Neutrophil (primary cell): Measurements from ENCODE around the gene CIDEC.
"Not testable (repeated sequence)": the region's sequence is repeated elsewhere in the genome, so short reads cannot be mapped to it uniquely, and the experiment has no call there.

Experiments
- H3K27ac ChIP-seq: fragments of 200-600 bp; sonication (generic); 2 replicates; pipeline ENCODE4 v1.5.1; 2016; ENCODE audit warnings: mild to moderate bottlenecking, moderate library complexity
- H3K27me3 ChIP-seq: fragments of 200-600 bp; sonication (generic); 2 replicates; pipeline ENCODE4 v1.6.0; 2016; ENCODE audit warnings: mild to moderate bottlenecking
- H3K36me3 ChIP-seq: fragments of 200-600 bp; sonication (generic); 2 replicates; pipeline ENCODE4 v1.5.1; 2017
- H3K4me1 ChIP-seq, 2 experiments: fragments of 200-600 bp in 1 of 2; sonication (generic) in 1 of 2; 1 replicate in 1 of 2; 2 replicates in 1 of 2; pipeline versions ENCODE4 v1.5.1 to v1.6.1; 2013 to 2016; ENCODE audit warnings: low read depth in 1 of 2, low read length in 1 of 2, mild to moderate bottlenecking in 1 of 2, moderate library complexity in 1 of 2; ENCODE audit not compliant: control insufficient read depth in 1 of 2, insufficient read depth in 1 of 2
- H3K4me3 ChIP-seq, 2 experiments: fragments of 200-600 bp in 1 of 2; sonication (generic) in 1 of 2; 1 replicate in 1 of 2; 2 replicates in 1 of 2; pipeline ENCODE4 v1.5.1; 2013 to 2016; ENCODE audit warnings: low read depth in 1 of 2, low read length in 1 of 2, mild to moderate bottlenecking in 1 of 2, moderate library complexity in 1 of 2
- H3K9me3 ChIP-seq: fragments of 200-600 bp; sonication (generic); 2 replicates; pipeline ENCODE4 v1.5.1; 2016
- TF ChIP-seq, protein P1 (sequence below): fragments of 200-600 bp; sonication (generic); IDR thresholded peaks from 2 replicates; pipeline ENCODE4 v1.5.1; 2016; ENCODE audit warnings: antibody characterized with exemption

CIDEC gene

DNA sequence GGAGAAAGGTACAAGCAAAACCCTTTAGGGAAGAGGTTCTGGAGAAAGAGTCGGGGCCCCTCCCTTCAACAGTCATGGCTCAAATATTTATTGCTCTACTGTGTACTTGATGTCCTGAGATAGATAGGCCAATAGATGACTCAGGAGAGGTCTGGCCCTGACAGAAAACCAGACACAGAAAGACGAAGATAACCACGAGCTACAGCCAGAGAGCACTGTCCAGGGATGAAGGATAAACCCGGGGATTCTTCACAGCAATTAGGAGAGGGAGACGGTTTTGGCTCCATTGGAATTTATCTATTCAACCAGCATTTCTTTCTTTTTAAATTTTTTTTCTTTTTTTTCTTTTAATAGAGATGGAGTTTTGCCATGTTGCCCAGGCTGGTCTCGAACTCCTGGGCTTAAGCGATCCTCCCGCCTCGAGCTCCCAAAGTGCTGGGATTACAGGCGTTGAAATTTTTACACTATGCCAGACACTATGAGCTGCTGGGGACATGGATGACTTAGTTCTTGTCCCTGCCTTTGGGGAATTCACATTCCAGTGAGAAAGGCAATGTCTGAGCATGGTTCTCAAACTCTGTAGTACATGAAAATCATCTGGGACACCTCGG lies 4.6 kb upstream of the CIDEC start:
- no peaks in the 10 kb centered on the region for H3K36me3 ChIP-seq
- no peak overlapping the region for H3K4me3 ChIP-seq
- H3K27ac ChIP-seq: no peak overlapping the region
- TF ChIP-seq, protein P1, sequence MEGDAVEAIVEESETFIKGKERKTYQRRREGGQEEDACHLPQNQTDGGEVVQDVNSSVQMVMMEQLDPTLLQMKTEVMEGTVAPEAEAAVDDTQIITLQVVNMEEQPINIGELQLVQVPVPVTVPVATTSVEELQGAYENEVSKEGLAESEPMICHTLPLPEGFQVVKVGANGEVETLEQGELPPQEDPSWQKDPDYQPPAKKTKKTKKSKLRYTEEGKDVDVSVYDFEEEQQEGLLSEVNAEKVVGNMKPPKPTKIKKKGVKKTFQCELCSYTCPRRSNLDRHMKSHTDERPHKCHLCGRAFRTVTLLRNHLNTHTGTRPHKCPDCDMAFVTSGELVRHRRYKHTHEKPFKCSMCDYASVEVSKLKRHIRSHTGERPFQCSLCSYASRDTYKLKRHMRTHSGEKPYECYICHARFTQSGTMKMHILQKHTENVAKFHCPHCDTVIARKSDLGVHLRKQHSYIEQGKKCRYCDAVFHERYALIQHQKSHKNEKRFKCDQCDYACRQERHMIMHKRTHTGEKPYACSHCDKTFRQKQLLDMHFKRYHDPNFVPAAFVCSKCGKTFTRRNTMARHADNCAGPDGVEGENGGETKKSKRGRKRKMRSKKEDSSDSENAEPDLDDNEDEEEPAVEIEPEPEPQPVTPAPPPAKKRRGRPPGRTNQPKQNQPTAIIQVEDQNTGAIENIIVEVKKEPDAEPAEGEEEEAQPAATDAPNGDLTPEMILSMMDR: no peak
- H3K4me1 ChIP-seq: no peaks in the 10 kb centered on the region
- H3K27me3 ChIP-seq: no peaks in the 10 kb centered on the region
- H3K9me3 ChIP-seq: no peaks in the 10 kb centered on the region

DNA sequence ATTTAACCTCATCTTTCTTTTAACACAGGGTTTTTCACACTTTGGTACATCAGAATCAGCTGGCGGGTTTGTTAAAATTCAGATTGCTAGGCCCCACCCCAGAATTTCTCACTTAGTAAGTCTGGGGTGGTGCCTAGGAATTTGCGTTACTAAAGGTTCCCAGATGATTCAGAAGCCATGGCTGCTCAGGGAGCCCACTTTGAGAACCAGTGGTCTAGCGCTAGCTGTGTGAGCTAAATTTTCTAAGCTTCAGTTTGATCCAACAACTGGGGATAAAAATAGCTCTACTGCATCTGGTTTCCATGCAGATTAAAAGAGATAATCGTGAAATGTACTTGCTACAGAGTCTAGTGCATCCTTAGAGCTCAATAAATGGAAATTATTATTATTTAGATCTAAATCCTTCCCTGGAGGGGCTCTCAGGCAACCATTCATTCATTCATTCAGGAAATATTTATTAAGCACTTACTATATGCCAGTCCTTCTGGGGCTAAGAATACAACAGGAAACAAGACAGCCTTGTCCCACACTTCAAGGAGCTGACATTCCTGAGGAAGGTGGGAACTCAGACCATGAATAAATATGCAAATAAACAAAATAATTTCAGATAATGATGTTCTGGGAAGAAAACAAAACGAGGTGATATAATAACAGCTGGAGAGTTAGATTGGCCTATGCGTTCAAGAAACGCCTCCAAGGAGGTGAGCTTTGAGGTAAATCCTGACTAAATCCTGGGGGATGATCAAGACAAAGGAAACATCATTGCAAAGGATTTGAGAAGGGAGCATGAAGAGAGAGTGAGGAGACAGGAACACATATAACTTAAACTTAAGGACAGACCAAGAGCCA lies 3.9 kb upstream of the CIDEC start:
- no peak overlapping the region for H3K27ac ChIP-seq
- H3K9me3 ChIP-seq: no peaks in the 10 kb centered on the region
- TF ChIP-seq, protein P1: no peak
- no peaks in the 10 kb centered on the region for H3K4me1 ChIP-seq
- H3K4me3 ChIP-seq: no peak overlapping the region
- no peaks in the 10 kb centered on the region for H3K27me3 ChIP-seq
- H3K36me3 ChIP-seq: no peaks in the 10 kb centered on the region

- TF ChIP-seq, protein P1: no peak
- Histone ChIP-seq H3K9me3 (no peaks in the 10 kb centered on the region), H3K4me3 (no peak overlapping the region), H3K27me3 (no peaks in the 10 kb centered on the region), H3K36me3 (no peaks in the 10 kb centered on the region), H3K4me1 (no peaks in the 10 kb centered on the region), H3K27ac (no peak overlapping the region)
These were observed 1.4 kb upstream of the CIDEC start for GRCh38 chr3:9881441-9881840.

DNA sequence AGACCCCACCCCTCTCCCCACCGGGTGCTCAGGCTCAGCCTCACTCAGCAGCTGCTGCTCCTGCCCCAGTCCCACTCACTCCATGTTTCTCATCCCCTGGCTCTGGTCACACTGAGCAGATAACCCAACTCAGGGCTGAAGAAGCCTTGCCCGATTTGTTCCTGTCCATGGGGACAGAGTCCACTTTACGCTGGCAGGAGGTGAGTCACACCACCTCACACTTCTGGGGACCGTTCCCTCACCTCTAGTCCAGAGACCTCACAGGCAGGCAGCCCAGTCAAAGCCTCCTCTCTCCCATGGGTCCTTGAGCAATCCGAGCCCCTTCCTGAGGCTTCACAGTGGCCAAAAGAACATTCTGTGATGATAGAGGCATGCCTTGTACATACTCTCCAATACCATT lies 1.4 kb downstream of the CIDEC start:
- Histone ChIP-seq H3K4me3 (no peak overlapping the region), H3K27ac (no peak overlapping the region), H3K36me3 (no peaks in the 10 kb centered on the region), H3K4me1 (no peaks in the 10 kb centered on the region), H3K9me3 (no peaks in the 10 kb centered on the region), H3K27me3 (no peaks in the 10 kb centered on the region)
- TF ChIP-seq, protein P1: no peak

DNA sequence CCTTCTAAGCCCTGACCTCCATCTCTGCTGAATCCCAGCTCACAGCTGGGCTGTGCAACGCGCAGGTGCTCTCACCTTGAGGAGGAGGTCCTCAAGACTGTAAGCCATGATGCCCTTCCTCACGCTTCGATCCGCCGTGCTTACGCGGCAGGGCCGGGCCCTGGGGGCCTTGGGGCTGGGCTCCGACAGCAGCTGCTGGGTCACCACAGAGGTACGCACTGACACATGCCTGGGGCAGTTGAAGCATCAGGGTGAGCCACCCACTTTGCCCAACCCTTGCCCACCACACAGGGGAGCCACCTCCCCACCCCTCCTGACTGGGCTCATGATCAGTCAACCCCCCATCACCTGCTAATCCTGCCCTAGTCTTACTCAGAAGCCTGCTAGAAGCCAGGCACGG lies 3.1 kb downstream of the CIDEC start:
- Histone ChIP-seq H3K4me3 (no peak overlapping the region), H3K36me3 (no peaks in the 10 kb centered on the region), H3K27me3 (no peaks in the 10 kb centered on the region), H3K4me1 (no peaks in the 10 kb centered on the region), H3K9me3 (no peaks in the 10 kb centered on the region), H3K27ac (no peak overlapping the region)
- TF ChIP-seq, protein P1: no peak

DNA sequence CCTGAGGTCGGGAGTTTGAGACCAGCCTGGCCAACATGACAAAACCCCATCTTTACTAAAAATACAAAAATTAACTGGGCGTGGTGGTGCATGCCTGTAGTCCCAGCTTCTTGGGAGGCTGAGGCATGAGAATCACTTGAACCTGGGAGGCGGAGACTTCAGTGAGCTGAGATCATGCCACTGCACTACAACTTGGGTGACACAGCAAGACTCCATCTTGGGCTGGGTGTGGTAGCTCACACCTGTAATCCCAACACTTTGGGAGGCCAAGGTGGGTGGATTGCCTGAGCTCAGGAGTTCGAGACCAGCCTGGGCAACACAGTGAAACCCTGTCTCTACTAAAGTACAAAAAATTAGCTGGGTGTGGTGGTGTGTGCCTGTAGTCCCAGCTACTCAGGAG lies 3.8 kb downstream of the CIDEC start:
- not testable (repeated sequence) for H3K4me1 ChIP-seq, H3K4me3 ChIP-seq, H3K9me3 ChIP-seq, H3K27ac ChIP-seq, H3K36me3 ChIP-seq, H3K27me3 ChIP-seq
